ENCODE results near the gene DQX1.

DNA sequence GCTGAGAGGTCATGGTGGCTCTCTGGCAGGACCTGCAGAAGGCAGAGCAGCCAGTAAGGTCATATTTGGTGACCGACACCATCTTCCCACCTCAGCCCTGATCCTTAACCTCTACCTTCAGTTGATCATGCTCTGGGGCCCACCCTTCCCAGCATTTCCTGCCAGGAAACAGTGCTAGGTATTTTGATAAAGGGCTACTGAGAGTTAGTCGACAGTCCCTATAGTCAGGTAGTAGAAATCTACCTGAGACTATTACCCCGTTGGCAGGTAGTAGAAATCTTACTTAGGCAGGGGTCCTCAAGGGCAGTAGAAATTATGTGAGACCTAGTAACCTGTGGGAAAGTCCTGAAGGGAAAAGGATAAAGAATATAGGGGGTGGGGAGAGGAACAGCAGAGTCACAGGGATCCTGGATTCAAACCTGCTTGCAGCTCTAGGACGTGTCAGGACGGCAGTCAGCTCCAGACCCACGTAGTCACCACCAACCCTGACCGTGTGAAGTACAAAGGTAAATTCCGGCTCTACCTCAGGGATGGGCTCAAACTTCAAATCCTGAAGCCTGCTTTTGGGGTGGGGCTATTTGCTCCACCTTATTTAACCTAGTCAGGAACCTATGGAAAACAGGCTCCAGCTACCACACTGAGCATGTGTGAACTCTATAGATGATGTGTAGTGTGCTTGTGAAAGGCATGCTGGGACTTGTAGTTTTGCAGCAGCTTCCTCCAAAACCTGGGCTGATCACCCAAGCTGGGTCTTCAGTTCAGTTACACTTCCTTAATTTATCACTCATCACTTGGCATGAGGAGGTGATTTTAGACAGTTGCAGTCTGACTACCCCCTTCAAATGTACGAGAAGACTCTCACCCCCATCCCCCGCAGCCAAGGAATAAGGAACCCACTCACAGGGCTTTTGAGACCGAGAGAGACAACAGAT is at the start of gene DQX1:
- TF ChIP-seq, protein P1, sequence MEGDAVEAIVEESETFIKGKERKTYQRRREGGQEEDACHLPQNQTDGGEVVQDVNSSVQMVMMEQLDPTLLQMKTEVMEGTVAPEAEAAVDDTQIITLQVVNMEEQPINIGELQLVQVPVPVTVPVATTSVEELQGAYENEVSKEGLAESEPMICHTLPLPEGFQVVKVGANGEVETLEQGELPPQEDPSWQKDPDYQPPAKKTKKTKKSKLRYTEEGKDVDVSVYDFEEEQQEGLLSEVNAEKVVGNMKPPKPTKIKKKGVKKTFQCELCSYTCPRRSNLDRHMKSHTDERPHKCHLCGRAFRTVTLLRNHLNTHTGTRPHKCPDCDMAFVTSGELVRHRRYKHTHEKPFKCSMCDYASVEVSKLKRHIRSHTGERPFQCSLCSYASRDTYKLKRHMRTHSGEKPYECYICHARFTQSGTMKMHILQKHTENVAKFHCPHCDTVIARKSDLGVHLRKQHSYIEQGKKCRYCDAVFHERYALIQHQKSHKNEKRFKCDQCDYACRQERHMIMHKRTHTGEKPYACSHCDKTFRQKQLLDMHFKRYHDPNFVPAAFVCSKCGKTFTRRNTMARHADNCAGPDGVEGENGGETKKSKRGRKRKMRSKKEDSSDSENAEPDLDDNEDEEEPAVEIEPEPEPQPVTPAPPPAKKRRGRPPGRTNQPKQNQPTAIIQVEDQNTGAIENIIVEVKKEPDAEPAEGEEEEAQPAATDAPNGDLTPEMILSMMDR (IDR thresholded peaks at IDR 0.05) = no peak
- no peak for TF ChIP-seq ZFX (IDR thresholded peaks at IDR 0.05; ENCODE audit: borderline replicate concordance)

Data from 22Rv1 (cell line).